Left ventricle myocardium inferior (tissue), 1 donor: ENCODE data around the gene SEC14L5. TPM values are rescaled to one million over a fixed set of nuclear protein-coding genes. Genes with fewer than 3 reads are reported as not detected.
A peak's percentile ranks its signal among the peaks of the same experiment; 100 is the strongest.

Experiments
- DNase-seq: peaks from one replicate; pipeline ENCODE4 v3.0.0-alpha.2; 2020
- H3K27ac ChIP-seq: fragments of 200-600 bp; replicated peaks from 2 replicates; pipeline ENCODE4 v1.8.0; 2021
- H3K27me3 ChIP-seq: fragments of 200-600 bp; 2 replicates; pipeline ENCODE4 v1.8.0; 2021; ENCODE audit warnings: low read depth
- H3K36me3 ChIP-seq: fragments of 200-600 bp; 2 replicates; pipeline ENCODE4 v1.8.0; 2021
- H3K4me1 ChIP-seq: fragments of 200-600 bp; 2 replicates; pipeline ENCODE4 v1.8.0; 2021
- H3K4me3 ChIP-seq: fragments of 200-600 bp; 2 replicates; pipeline ENCODE4 v1.8.0; 2021; ENCODE audit warnings: mild to moderate bottlenecking, moderate library complexity
- H3K9me3 ChIP-seq: fragments of 200-600 bp; replicated peaks from 2 replicates; pipeline ENCODE4 v1.8.0; 2021
- CTCF ChIP-seq: fragments of 200-600 bp; IDR thresholded peaks from 2 replicates; pipeline ENCODE4 v1.8.0; 2021; ENCODE audit warnings: antibody characterized with exemption, mild to moderate bottlenecking, borderline replicate concordance
- intact Hi-C: fragments of 100-400 bp; cut with micrococcal nuclease; formaldehyde crosslinking; loops from one replicate; pipeline ENCODE4 v1.11.0; 2022
- long read RNA-seq: library from polyadenylated mRNA; unstranded; transcript quantifications from one replicate; pipeline ENCODE4 v2.0.0, GENCODE V29; 2021
- total RNA-seq: library from RNA; stranded (reverse); fragmentation: NEBNext Ultra II Directional; extraction: Animal tissue kit (Norgen Biotek cat#: 25700); gene quantifications from one replicate; pipeline ENCODE4 v1.2.1, GENCODE V29; 2021
- donor health status: DM: no; HTN: yes; CAD: no; lungs with severe emphysema.

SEC14L5 gene
- total RNA-seq, result 15.5 TPM
- long read RNA-seq, partial matches to known transcripts, result 33 of 40 reads
- long read RNA-seq, other reads (novel, unspliced or antisense), result 7 of 40 reads

GRCh38 chr16:4957720-4958509 is at the start of gene SEC14L5:
Gene SEC14L5, plus strand, starts transcription at chr16:4958330. Its CDS starts 994 bp downstream, at chr16:4959324.
- no peak for TF ChIP-seq CTCF
- Histone ChIP-seq H3K36me3 (no peaks in the 10 kb centered on the region), H3K27me3 (no peaks in the 10 kb centered on the region), H3K27ac (peak within 1 kb of the TSS; percentile 69), H3K4me1 (peaks cover 18% of the 10 kb centered on the region), H3K4me3 (peak within 1 kb of the TSS; percentile 71), H3K9me3 (no peaks in the 10 kb centered on the region)
- DNase-seq, result peak; percentile 97
- intact Hi-C loops, result no loop called here

GRCh38 chr16:4908854-4909401 is 49.2 kb upstream of the SEC14L5 start:
- H3K27ac ChIP-seq, result no peak overlapping the region
- intact Hi-C loops, result no loop called here

GRCh38 chr16:4909825-4910224 is 48.3 kb upstream of the SEC14L5 start:
- Histone ChIP-seq H3K27ac (no peak overlapping the region), H3K9me3 (no peaks in the 10 kb centered on the region), H3K4me3 (no peak overlapping the region), H3K4me1 (peaks cover 6% of the 10 kb centered on the region), H3K36me3 (no peaks in the 10 kb centered on the region), H3K27me3 (no peaks in the 10 kb centered on the region)
- TF ChIP-seq CTCF, result no peak
- DNase-seq, result no peak
- intact Hi-C loops, result no loop called here

More at GRCh38 chr16:4908854-4909401, 49.2 kb upstream of the SEC14L5 start:
- Histone ChIP-seq H3K4me1 (peaks cover 5% of the 10 kb centered on the region), H3K4me3 (no peak overlapping the region), H3K36me3 (no peaks in the 10 kb centered on the region), H3K27me3 (no peaks in the 10 kb centered on the region), H3K9me3 (no peaks in the 10 kb centered on the region)
- no peak for DNase-seq
- no peak for TF ChIP-seq CTCF

- Histone ChIP-seq H3K27ac (no peak overlapping the region), H3K36me3 (no peaks in the 10 kb centered on the region), H3K27me3 (no peaks in the 10 kb centered on the region), H3K4me1 (peaks cover 6% of the 10 kb centered on the region), H3K9me3 (no peaks in the 10 kb centered on the region), H3K4me3 (no peak overlapping the region)
- intact Hi-C loops, result no loop called here
- DNase-seq, result no peak
- TF ChIP-seq CTCF, result no peak
Observed at GRCh38 chr16:4910828-4911227, 47.3 kb upstream of the SEC14L5 start.

GRCh38 chr16:4911970-4912386 is 46.2 kb upstream of the SEC14L5 start:
- Histone ChIP-seq H3K36me3 (no peaks in the 10 kb centered on the region), H3K9me3 (no peaks in the 10 kb centered on the region), H3K27ac (no peak overlapping the region), H3K4me3 (no peak overlapping the region), H3K4me1 (peaks cover 6% of the 10 kb centered on the region), H3K27me3 (no peaks in the 10 kb centered on the region)
- TF ChIP-seq CTCF, result no peak
- DNase-seq, result no peak
- intact Hi-C loops, result no loop called here
